ENCODE results near the gene SLC18A2.
A peak's percentile ranks its signal among the peaks of the same experiment; 100 is the strongest.
"Not testable (repeated sequence)": the region's sequence is repeated elsewhere in the genome, so short reads cannot be mapped to it uniquely, and the experiment has no call there.

Gene SLC18A2

GRCh38 chr10:117284716-117285494 lies 44.0 kb downstream of the SLC18A2 start:
- Histone ChIP-seq H3K4me2 (no peak overlapping the region), H3K36me3 (peaks cover 61 to 95% (median 78%) of the 10 kb centered on the region in 11 experiments), H3K9ac (no peak overlapping the region), H3K27ac (no peak overlapping the region), H4K20me1 (peaks cover 0 to 16% (median 0%) of the 10 kb centered on the region in 11 experiments; a peak in 4 of 22 replicates), H3K4me3 (no peak overlapping the region), H3K27me3 (no peaks in the 10 kb centered on the region), H3K4me1 (peaks cover 0 to 16% (median 6%) of the 10 kb centered on the region in 10 experiments; a peak in 6 of 20 replicates), H3K9me3 (replicated peaks in 1 of 11) (no peaks in the 10 kb centered on the region; a peak in 1 of 22 replicates)
- no peak for TF ChIP-seq Cebpa-rat (IDR thresholded peaks at IDR 0.05)

- not testable (repeated sequence) for H3K9me3 ChIP-seq (replicated peaks in 1 of 11); H3K9ac ChIP-seq; H3K27me3 ChIP-seq; H3K4me1 ChIP-seq; H3K4me3 ChIP-seq; H3K4me2 ChIP-seq; H3K27ac ChIP-seq
- peaks cover 0 to 46% (median 14%) of the 10 kb centered on the region in 11 experiments; a peak in 10 of 22 replicates for H4K20me1 ChIP-seq
- H3K36me3 ChIP-seq, result peaks cover 37 to 65% (median 56%) of the 10 kb centered on the region in 11 experiments
Measured at GRCh38 chr10:117290872-117291271, 50.0 kb downstream of the SLC18A2 start.

GRCh38 chr10:117294039-117294645 lies 53.2 kb downstream of the SLC18A2 start:
- Histone ChIP-seq H3K4me2 (peak overlapping the region in 1 of 11 experiments; percentile 3; a peak in 1 of 22 replicates), H3K4me3 (no peak overlapping the region), H3K9me3 (replicated peaks in 1 of 11) (peaks cover 0 to 10% (median 4%) of the 10 kb centered on the region in 11 experiments; a peak in 10 of 22 replicates), H3K4me1 (peaks cover 0 to 8% (median 0%) of the 10 kb centered on the region in 10 experiments; a peak in 2 of 20 replicates), H3K36me3 (peaks cover 16 to 44% (median 29%) of the 10 kb centered on the region in 11 experiments), H3K9ac (no peak overlapping the region), H3K27ac (no peak overlapping the region), H3K27me3 (no peaks in the 10 kb centered on the region), H4K20me1 (peaks cover 0 to 52% (median 11%) of the 10 kb centered on the region in 11 experiments; a peak in 10 of 22 replicates)
- TF ChIP-seq Cebpa-rat (IDR thresholded peaks at IDR 0.05), result no peak

GRCh38 chr10:117294735-117295134 lies 53.8 kb downstream of the SLC18A2 start:
- Histone ChIP-seq H3K27me3 (no peaks in the 10 kb centered on the region), H3K9ac (no peak overlapping the region), H3K4me1 (peaks cover 0 to 8% (median 0%) of the 10 kb centered on the region in 10 experiments; a peak in 2 of 20 replicates), H4K20me1 (peaks cover 0 to 52% (median 11%) of the 10 kb centered on the region in 11 experiments; a peak in 10 of 22 replicates), H3K27ac (no peak overlapping the region), H3K4me3 (no peak overlapping the region), H3K9me3 (replicated peaks in 1 of 11) (peaks cover 2 to 16% (median 10%) of the 10 kb centered on the region in 11 experiments; a peak in 20 of 22 replicates), H3K4me2 (peak overlapping the region in 1 of 11 experiments; percentile 3; a peak in 1 of 22 replicates), H3K36me3 (peaks cover 16 to 44% (median 29%) of the 10 kb centered on the region in 11 experiments; a peak in 21 of 22 replicates)
- 0 out of 22 replicates have a peak, but pooled peaks of 1 of the 11 experiments have one; percentile 40 for TF ChIP-seq Cebpa-rat (IDR thresholded peaks at IDR 0.05)

GRCh38 chr10:117298219-117298618 lies 57.3 kb downstream of the SLC18A2 start:
- Histone ChIP-seq H3K4me3 (no peak overlapping the region), H3K9me3 (replicated peaks in 1 of 11) (peaks cover 31 to 50% (median 42%) of the 10 kb centered on the region in 11 experiments), H3K27me3 (no peaks in the 10 kb centered on the region), H3K9ac (no peak overlapping the region), H3K36me3 (peaks cover 28 to 55% (median 41%) of the 10 kb centered on the region in 11 experiments), H3K27ac (no peak overlapping the region), H4K20me1 (peaks cover 0 to 43% (median 7%) of the 10 kb centered on the region in 11 experiments; a peak in 9 of 22 replicates), H3K4me2 (no peak overlapping the region), H3K4me1 (peaks cover 0 to 8% (median 0%) of the 10 kb centered on the region in 10 experiments; a peak in 2 of 20 replicates)
- no peak for TF ChIP-seq Cebpa-rat (IDR thresholded peaks at IDR 0.05)

- no peak overlapping the region for H3K4me3 ChIP-seq
- H3K36me3 ChIP-seq, result peaks cover 40 to 65% (median 53%) of the 10 kb centered on the region in 11 experiments
- H3K4me1 ChIP-seq, result peaks cover 0 to 1% (median 0%) of the 10 kb centered on the region in 10 experiments; a peak in 2 of 20 replicates
- H3K9ac ChIP-seq, result no peak overlapping the region
- no peak for TF ChIP-seq Cebpa-rat (IDR thresholded peaks at IDR 0.05)
- H4K20me1 ChIP-seq, result peaks cover 0 to 38% (median 0%) of the 10 kb centered on the region in 11 experiments; a peak in 9 of 22 replicates
- no peak overlapping the region for H3K4me2 ChIP-seq
- H3K9me3 ChIP-seq (replicated peaks in 1 of 11), result peaks cover 44 to 59% (median 54%) of the 10 kb centered on the region in 11 experiments
- no peak overlapping the region for H3K27ac ChIP-seq
- no peaks in the 10 kb centered on the region for H3K27me3 ChIP-seq
Measured at GRCh38 chr10:117299435-117299834, 58.5 kb downstream of the SLC18A2 start.

GRCh38 chr10:117300671-117301070 lies 59.8 kb downstream of the SLC18A2 start:
- no peak overlapping the region for H3K27ac ChIP-seq
- H3K9ac ChIP-seq, result no peak overlapping the region
- H3K36me3 ChIP-seq, result peaks cover 47 to 77% (median 62%) of the 10 kb centered on the region in 11 experiments
- H3K4me1 ChIP-seq, result no peaks in the 10 kb centered on the region
- H3K27me3 ChIP-seq, result no peaks in the 10 kb centered on the region
- peaks cover 0 to 26% (median 0%) of the 10 kb centered on the region in 11 experiments; a peak in 8 of 22 replicates for H4K20me1 ChIP-seq
- no peak for TF ChIP-seq Cebpa-rat (IDR thresholded peaks at IDR 0.05)
- H3K9me3 ChIP-seq (replicated peaks in 1 of 11), result peaks cover 55 to 70% (median 66%) of the 10 kb centered on the region in 11 experiments
- H3K4me2 ChIP-seq, result no peak overlapping the region
- no peak overlapping the region for H3K4me3 ChIP-seq

- H3K27ac ChIP-seq, H3K4me2 ChIP-seq, H3K27me3 ChIP-seq, H3K9ac ChIP-seq, H3K4me1 ChIP-seq: not testable (repeated sequence)
- peaks cover 0 to 19% (median 0%) of the 10 kb centered on the region in 11 experiments; a peak in 7 of 22 replicates for H4K20me1 ChIP-seq
- peaks cover 59 to 79% (median 74%) of the 10 kb centered on the region in 11 experiments for H3K9me3 ChIP-seq (replicated peaks in 1 of 11)
- H3K4me3 ChIP-seq, result peak overlapping the region in 1 of 10 experiments; percentile 23; a peak in 1 of 20 replicates
- peaks cover 60 to 98% (median 78%) of the 10 kb centered on the region in 11 experiments for H3K36me3 ChIP-seq
Measured at GRCh38 chr10:117303451-117303850, 62.5 kb downstream of the SLC18A2 start.

GRCh38 chr10:117306674-117307073 lies 65.8 kb downstream of the SLC18A2 start:
- no peak overlapping the region for H3K4me3 ChIP-seq
- no peak overlapping the region for H3K9ac ChIP-seq
- H3K4me1 ChIP-seq, result no peaks in the 10 kb centered on the region
- TF ChIP-seq Cebpa-rat (IDR thresholded peaks at IDR 0.05), result no peak
- H3K4me2 ChIP-seq, result no peak overlapping the region
- H3K9me3 ChIP-seq (replicated peaks in 1 of 11), result peaks cover 39 to 52% (median 44%) of the 10 kb centered on the region in 11 experiments
- H4K20me1 ChIP-seq, result peaks cover 0 to 35% (median 6%) of the 10 kb centered on the region in 11 experiments; a peak in 8 of 22 replicates
- H3K36me3 ChIP-seq, result peaks cover 49 to 96% (median 66%) of the 10 kb centered on the region in 11 experiments
- no peaks in the 10 kb centered on the region for H3K27me3 ChIP-seq
- no peak overlapping the region for H3K27ac ChIP-seq
